Effector CD8-positive, alpha-beta T cell (primary cell): ENCODE measurements around the gene DZIP1.

Source experiments
- DNase-seq: peaks from one replicate; lab custom pipeline; 2025; lab: John Stamatoyannopoulos, UW

DZIP1 gene

DNA sequence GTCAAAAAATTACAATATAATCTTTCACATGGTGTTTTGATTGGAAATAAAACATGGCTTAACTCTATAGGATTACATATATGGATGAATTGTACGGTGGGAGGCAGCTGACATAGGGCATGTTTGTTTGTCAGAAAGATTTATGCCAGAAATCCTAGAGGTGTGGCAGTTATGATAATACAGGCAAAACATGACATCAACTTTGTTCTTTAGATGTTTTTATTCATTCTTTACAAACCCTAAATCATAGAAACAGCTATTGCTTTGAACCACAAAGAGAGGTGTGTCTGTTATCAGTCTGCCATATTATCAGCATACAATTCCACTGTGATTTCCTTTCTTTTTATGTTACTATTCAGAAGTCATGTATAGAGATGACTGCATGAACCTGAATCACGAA lies 100.2 kb downstream of the DZIP1 start:
- no peak for DNase-seq

DNA sequence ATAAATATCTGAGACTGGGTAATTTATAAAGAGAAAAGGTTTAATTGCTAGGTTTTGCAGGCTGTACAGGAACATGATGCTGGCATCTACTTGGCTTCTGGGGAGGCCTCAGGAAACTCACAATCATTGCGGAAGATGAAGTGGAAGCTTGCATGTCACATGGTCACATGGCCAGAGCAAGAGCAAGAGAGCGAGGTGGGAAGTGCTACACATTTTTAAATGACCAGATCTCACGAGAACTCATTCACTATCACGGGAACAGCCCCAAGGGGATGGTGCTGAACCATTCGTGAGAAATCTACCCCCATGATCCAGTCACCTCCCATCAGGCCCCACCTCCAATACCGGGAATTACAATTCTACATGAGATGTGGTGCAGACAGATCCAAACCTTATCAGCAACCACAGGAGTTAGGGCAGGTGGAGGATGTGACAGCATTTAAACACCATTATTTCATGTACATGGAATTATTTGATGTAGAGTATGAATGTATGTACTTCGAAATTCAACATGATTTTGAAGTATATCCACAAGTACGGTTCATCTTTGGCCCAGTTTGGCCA lies 102.5 kb downstream of the DZIP1 start:
- no peak for DNase-seq

DNA sequence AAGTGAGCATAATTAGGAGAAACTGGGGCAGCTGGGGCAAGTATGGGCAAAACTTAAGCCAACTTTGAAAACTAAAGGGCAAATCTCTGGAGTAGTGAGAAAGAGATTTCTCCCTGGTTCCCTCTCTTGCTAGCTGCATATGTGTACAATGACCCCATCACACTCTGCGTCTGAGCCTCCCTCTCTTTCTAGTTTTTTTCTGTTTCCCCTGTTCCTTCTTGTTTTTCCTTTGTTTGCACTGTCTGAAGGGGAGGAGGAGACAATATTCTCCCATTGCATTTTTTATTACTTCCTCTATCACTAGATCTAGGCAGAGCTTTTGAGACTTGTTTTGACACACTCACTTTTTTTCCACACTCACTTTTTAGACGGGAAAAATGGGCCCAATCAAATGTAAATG lies 103.2 kb downstream of the DZIP1 start:
- no peak for DNase-seq

DNA sequence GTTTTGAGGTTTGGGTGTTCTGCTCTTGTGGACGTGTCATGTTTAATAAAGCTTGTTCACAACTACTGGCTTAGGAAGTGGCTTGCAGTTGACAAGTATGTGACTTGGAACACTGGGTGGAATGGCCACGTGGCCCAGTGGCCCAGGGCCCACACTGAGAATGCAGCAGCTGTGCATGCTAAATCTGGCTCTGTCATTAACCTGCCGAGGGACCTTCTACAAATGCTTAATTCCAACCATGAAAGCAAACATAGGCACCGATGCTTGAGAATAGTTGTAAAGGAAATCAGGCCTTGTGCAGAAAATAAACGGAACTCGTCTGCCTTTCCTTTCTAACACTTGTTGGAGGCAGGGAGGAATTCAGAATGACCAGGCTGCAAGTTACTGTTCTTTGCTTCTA lies 103.6 kb downstream of the DZIP1 start:
- no peak for DNase-seq

DNA sequence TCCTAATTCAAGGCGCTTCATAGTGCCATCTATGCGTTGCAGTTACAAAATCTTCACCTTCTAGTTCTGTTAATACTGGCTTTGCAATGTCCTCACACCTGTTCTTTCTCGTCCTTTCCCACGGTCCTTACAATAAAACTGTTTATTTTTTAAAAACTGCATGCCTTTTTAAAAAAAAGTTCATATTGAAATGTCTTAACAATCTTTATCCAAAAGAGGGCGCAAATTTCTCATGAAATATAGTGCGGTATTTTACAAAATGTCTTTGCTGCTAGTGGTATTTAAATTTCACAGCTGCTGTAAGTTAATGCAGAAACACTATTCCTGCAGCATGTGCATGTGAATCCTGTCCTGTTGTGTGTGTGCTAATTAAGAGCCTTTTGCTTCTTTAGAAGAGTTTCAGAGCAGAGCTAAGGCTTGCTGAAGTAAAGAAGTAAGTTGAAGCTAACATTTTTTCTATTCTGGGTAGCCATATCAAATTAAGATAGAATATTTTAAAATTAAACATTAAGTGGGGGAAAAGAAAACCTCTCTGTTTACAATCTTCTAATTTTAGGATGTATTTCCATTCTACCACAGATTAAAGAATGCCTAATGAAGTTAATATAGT lies 107.8 kb downstream of the DZIP1 start:
- no peak for DNase-seq

DNA sequence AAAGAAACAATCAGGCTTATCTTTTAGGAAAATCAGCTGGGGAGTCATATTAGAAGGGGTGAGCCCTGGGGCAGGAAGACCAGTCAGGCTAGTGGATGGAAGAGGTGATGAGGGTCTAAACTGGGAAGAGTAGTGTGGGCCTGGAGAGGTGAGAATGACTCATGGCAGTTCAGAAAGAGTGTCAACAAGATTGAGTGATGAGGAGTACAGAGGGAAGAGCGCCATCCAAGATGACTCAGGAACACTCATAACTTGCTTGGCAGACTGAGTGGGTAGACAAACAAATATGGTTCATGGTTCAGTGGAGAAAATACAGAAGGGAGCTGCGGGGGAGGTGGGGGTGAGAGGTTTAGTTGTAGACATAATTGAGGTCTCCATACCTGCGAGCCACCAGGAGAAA lies 109.3 kb downstream of the DZIP1 start:
- DNase-seq = no peak

DNA sequence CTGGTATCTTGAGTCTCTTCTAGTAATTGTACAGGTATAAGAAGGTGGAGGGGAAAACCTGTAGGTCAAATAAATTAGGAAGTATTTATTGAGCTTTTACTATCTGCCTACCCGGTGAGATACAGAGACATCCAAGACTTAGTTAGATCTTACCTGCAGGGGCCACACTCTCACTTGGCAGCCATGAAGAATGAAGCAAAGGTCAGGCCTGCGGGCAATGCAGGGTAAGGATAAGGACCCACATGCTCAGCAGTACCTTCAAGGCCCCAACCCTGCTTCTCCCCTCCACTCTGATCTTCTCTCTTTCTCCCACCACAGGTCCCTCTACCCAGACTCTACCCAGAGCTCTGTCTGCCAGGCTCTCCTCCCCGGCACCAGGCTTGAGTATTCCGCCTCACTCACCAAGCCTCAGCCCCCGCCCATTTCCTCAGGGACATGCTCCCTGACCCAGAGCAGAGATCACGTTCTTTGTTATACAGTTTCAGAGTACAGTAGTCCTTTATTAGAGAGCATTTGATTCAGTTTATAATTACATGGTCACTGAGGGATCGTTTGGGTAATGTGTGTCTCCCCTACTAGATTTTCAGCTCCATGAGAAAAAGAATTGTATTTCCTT lies 110.9 kb downstream of the DZIP1 start:
- no peak for DNase-seq

DNA sequence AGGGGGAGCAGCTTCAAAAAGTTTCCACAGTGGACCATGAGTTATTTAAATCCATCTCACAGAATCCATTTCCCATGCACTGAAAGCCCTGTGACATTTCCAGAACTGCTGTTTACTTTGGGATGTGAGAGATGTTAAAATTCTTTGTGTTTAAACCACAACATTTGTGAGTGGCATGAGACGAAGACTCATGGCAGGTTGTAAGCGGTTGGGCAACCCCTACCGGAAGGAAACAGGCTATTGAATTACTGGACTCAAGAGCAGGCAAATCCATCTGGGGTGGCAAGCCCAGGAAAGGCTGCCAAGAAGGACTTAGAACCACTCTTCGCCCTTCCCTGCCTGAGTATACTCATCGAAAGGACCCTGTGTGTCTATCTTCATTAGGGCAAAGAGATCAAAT lies 114.3 kb downstream of the DZIP1 start:
- no peak for DNase-seq
